Stimulated activated CD8-positive, alpha-beta memory T cell treated with anti-CD3 and anti-CD28 coated beads, Interleukin-2, amount 100 ng/mL, for 48 hours (primary cell): Measurements from ENCODE around the gene OPHN1.
A peak's percentile ranks its signal among the peaks of the same experiment; 100 is the strongest.

Experiments
- DNase-seq, 2 donors: peaks; one replicate each; pipeline ENCODE4 v3.0.0-alpha.2; 2020; ENCODE audit warnings: low read depth in 2 of 2

Gene OPHN1

GRCh38 chrX:68433155-68433980, at the start of gene OPHN1:
TSS of gene OPHN1 (minus strand) at chrX:68433495. CDS start at chrX:68433020, 475 bp downstream.
- peak in 1 of 2 donors; percentile 1 for DNase-seq

- DNase-seq: no peak
These were observed 47.7 kb upstream of the OPHN1 start for GRCh38 chrX:68480969-68481368.

- no peak for DNase-seq
These were observed 31.5 kb upstream of the OPHN1 start for GRCh38 chrX:68464796-68465195.

GRCh38 chrX:68463880-68464279, 30.6 kb upstream of the OPHN1 start:
- DNase-seq: no peak

GRCh38 chrX:68462653-68463052, 29.4 kb upstream of the OPHN1 start:
- peak in 1 of 2 donors; percentile 5 for DNase-seq

GRCh38 chrX:68462197-68462596, 28.9 kb upstream of the OPHN1 start:
- no peak for DNase-seq

- DNase-seq: no peak
These were observed 28.3 kb upstream of the OPHN1 start for GRCh38 chrX:68461576-68461975.

- no peak for DNase-seq
These were observed 27.8 kb upstream of the OPHN1 start for GRCh38 chrX:68461093-68461492.

- DNase-seq: no peak
These were observed 21.8 kb upstream of the OPHN1 start for GRCh38 chrX:68455151-68455510.

GRCh38 chrX:68454476-68455150, 21.3 kb upstream of the OPHN1 start:
- DNase-seq: no peak

GRCh38 chrX:68451720-68452119, 18.4 kb upstream of the OPHN1 start:
- no peak for DNase-seq

- no peak for DNase-seq
These were observed 10.0 kb upstream of the OPHN1 start for GRCh38 chrX:68443155-68443868.

GRCh38 chrX:68440940-68441339, 7.6 kb upstream of the OPHN1 start:
- no peak for DNase-seq

- no peak for DNase-seq
These were observed 7.1 kb upstream of the OPHN1 start for GRCh38 chrX:68440442-68440841.

GRCh38 chrX:68439341-68439740, 6.0 kb upstream of the OPHN1 start:
- DNase-seq: no peak

GRCh38 chrX:68438575-68438974, 5.3 kb upstream of the OPHN1 start:
- no peak for DNase-seq

- no peak for DNase-seq
These were observed 645 bp upstream of the OPHN1 start for GRCh38 chrX:68433981-68434299.

GRCh38 chrX:68432648-68433047, 647 bp downstream of the OPHN1 start:
- no peak for DNase-seq

GRCh38 chrX:68431836-68432235, 1.5 kb downstream of the OPHN1 start:
- DNase-seq: no peak

- DNase-seq: no peak
These were observed 4.1 kb downstream of the OPHN1 start for GRCh38 chrX:68429216-68429615.

- DNase-seq: no peak
These were observed 4.9 kb downstream of the OPHN1 start for GRCh38 chrX:68428431-68428830.

GRCh38 chrX:68424719-68425118, 8.6 kb downstream of the OPHN1 start:
- no peak for DNase-seq

- no peak for DNase-seq
These were observed 10.8 kb downstream of the OPHN1 start for GRCh38 chrX:68422478-68422877.
